ENCODE measurements around the gene VCAN.
"Not testable (repeated sequence)": the region's sequence is repeated elsewhere in the genome, so short reads cannot be mapped to it uniquely, and the experiment has no call there.

The VCAN gene

DNA sequence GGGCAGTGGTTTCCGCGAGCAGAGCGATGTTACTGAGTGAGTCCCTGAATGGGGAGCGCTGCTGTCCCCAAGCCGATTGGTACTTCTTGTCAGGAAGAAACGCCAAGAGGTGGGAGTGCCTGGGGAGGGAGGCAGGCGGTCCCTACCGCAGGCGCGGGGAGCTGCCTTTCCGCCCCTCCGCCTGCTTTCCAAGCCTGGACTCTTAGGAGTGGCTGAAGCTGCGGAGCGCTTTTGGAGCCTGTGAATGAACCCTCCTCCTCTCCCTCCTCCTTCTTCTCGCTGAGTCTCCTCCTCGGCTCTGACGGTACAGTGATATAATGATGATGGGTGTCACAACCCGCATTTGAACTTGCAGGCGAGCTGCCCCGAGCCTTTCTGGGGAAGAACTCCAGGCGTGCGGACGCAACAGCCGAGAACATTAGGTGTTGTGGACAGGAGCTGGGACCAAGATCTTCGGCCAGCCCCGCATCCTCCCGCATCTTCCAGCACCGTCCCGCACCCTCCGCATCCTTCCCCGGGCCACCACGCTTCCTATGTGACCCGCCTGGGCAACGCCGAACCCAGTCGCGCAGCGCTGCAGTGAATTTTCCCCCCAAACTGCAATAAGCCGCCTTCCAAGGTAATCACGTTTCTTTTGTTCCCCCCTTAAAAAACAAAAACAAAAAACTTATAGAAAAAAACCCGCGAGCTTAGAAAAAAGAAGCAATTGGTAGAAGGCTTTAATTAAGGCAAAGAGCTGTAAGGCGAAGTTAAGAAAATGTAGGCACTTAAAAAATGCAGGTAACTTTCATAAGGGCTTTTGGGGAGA is at the start of gene VCAN:
TSS of gene VCAN (plus strand) at position 340 of the 808 bp plus-strand sequence. CDS start 11,775 bp downstream, outside the sequence.
- FAIRE-seq: no peak

DNA sequence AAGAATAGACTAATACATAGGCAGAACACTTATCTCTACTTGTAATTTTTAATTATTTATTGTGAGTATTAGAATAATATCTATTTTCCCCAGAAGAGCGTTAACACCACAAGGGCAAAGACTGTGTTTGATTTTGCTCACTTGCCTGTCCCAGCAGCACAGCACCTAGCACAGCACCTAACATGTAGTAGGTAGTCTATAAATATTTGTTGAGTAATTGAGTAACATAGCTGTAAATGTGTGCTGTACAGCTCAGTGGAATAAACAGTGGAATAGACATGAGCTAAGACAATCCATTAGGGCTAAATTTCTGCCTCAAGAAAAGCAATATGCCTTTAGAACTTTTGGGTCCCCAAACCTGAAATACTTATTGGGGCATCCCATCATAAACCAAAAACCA is 49.3 kb upstream of the VCAN start:
- FAIRE-seq: no peak

DNA sequence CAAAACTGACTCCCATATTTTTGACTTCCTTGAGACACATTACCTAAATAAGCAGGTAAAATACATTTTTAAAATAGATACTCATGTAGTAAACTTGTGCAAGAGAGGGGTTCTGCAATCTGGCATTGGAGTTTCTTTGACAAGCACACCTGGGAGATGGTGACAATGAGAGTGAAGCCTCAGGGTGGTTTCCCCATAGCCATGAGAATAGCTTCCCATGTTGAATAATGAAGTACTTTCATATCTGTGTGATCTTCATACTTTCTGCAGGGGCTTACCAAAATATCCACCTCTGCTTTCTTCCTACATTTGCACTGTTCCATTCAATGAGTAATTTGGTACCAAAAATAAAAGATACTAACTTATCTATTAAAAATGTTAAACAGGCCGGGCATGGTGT is 44.7 kb upstream of the VCAN start:
- FAIRE-seq: no peak

GRCh38 chr5:83428126-83428525 is 43.4 kb upstream of the VCAN start:
- FAIRE-seq: no peak

GRCh38 chr5:83428890-83429289 is 42.7 kb upstream of the VCAN start:
- FAIRE-seq: no peak

DNA sequence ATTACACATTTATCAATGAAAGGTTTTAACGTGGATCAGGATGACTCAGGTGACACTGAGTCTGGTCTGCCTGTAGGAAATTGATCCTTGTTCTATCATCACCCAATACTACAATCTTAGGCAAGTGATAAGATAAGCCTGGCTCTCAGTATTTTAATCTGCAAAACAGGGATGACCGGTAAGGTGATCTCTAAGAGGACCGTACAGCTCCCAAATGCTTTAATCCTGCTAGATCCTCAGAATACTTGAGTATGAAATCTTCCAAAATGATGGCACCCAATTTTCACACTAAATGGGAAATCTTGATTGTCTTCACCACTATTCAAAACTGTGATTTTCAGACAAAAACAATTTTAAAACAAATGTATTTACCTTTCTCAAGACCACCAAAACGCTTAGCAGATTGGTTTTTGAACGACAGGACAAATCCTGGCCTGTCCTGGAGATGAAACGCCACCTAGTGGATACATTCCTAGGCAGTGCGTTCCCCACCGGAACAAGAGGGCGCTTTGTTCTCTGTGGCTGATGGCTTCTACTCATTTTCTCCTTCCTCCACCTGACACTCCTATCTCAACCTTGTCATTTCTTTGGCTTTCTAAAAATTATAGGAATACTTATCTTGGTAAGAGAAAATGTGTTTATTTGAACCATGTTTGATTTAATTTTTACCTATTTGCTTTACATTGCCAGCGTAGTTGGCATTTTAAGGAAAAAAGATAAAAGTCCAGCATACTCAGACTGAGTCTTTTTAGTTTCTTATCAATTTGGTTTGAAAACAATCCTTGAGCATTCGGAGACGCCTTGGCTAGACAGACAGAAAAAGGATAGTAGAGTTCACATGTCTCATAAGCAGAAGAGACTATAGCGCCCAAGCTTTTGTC is 41.2 kb upstream of the VCAN start:
- FAIRE-seq: peak; percentile 59

- FAIRE-seq: no peak
Measured at GRCh38 chr5:83433891-83434290, 37.7 kb upstream of the VCAN start.

DNA sequence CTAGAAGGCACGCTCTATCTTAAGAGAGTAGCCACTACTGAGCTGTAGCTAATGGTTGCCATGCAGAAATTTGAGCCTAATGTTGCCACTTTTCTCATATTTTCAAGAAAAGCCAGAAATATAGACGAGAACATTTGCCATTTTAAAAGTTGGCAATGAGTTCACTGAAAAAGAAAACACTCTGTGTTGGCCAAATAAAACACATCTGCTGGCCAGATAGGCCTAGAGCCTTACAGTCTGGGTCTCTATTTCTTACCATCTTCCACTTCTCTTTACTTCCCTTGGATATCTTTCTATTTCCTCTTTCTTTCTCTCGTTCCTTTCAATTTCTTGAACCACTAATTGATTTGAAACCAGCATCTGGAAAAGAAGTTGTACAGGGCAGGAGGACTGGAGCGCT is 36.6 kb upstream of the VCAN start:
- FAIRE-seq: no peak

- no peak for FAIRE-seq
Measured at GRCh38 chr5:83436276-83436675, 35.3 kb upstream of the VCAN start.

- not testable (repeated sequence) for FAIRE-seq
Measured at GRCh38 chr5:83437697-83438096, 33.8 kb upstream of the VCAN start.

GRCh38 chr5:83440826-83441225 is 30.7 kb upstream of the VCAN start:
- no peak for FAIRE-seq

DNA sequence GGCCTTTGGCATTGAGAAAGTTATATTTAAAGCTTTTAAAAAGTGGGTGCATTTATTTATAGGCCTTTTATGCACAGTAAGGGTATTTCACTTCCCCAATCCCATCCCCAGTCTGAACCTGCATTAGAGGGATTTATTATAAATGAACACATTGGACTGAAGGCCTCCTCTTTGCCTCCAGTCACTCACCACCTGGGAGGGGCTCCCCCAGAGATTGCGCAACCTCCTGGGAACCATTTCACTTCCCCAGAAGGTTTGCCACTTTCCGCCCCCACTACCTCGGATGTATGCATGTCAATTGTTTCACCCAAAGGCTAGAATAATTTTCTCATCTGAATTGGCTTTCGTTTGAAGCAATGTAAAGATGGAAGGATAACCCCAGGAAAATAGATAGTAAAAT is 29.8 kb upstream of the VCAN start:
- FAIRE-seq: no peak

DNA sequence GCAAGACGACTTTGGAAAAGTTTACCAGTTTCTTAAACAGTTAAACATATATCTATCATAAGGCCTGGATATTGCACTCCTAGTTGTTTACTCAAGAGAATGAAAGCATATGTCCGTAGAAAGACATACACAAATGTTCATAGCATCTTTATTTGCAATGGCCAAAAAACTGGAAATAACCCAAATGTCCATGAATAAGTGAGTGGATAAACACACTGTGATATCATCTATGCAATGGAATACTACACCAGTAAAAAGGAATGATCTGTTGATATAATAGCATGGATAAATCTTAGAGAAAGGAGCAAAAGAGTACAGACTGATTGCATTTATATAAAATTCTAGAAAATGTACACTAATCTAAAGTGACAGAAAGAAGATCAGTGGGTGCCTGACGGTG is 28.0 kb upstream of the VCAN start:
- no peak for FAIRE-seq

DNA sequence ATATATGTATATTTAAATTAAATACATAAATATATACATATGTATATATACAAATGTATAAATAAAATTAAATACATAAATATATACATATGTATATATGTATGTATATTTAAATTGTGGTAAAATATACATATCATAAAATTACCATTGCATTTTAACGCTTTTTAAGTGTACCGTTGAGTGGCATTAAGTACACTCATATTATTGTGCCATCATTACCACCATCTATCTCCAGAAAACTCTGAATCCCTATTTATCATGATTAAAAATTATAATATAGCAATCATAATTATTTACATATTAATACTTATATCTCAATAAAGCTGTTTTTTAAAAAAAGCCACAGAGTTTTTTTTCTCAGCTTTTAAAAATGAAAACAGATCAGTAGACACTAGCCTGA is 27.1 kb upstream of the VCAN start:
- no peak for FAIRE-seq

DNA sequence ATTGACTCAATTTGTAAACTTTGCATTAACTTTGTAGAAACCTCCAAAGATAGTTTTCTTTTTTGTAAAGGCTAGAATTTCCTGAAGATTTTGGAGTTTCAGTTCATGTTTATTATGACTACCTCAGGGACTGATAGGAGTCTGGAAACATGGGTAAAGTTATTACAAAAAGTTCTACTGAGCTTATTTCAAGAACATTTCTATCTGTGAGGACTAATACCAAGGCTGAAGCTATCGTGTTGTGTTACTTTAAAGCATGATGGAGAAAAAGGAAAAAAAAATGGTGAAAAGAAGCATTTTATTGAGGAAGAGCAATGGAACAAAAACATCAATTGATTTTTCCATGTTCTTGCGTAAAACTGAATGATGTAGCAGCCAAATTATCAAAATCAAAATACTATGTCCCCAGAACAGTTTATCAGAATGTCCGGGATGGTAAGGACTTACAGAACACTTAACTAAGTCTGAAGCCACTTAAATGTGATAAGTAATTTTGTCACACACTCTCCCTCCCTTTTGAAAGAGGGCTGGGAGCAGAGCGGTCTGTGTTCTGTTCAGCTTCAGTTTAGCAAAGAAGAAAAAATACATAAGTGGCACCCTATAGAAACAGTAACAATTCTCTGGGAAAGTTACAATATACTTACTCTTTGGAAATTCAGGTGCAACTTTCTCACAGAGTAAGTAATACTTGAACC is 25.1 kb upstream of the VCAN start:
- FAIRE-seq: no peak

DNA sequence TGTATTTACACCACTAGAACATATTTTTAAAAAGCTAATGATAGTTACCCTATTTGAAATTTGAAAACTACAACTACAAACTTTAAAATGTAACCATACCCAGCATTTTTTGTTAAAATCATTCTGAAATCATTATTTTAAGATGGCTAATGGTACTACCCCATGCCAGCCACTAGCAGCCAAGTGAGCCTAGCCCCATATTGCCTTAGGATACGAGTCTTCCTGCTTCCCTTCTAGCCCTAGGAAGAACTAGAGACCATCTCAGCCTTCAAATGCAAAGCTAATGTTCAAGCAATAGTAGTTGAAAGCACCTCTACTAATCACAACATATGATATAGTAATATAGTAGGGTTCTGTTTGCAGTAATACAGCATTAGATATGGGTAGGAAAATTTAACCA is 24.0 kb upstream of the VCAN start:
- no peak for FAIRE-seq

DNA sequence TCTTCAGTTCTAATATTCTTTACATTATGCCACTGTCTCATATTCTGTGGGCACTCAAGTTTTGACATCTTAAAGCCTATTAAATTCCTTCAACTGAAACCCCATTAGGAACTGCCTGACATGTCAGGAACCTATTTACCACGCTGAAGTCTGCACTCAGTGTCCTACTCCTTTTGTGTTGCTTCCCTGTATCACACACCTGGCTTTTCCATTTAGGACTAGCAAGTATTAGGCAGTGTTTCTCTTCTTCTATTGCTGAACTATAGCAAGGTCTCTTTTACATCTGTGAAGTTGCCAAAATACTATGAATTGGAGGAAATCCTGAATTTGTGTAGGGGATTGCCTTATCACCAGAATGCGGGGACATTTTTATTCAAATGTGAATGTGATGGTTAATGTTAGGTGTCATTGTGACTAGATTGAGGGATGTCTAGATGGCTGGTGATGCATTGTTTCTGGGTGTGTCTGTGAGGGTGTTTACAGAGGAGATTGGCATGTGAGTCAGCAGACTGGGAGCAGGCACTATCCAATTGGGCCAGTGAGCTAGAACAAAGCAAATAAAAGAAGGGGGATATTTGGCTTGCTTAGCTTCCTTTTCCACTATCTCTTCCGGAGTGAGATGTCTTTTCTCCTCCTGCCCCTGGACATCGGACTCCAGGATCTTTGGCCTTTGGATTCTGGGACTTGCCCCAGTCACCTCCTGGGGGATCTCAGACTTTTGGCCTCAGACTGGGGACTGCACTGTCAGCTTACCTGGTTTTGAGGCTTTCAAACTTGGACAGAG is 21.2 kb upstream of the VCAN start:
- no peak for FAIRE-seq

DNA sequence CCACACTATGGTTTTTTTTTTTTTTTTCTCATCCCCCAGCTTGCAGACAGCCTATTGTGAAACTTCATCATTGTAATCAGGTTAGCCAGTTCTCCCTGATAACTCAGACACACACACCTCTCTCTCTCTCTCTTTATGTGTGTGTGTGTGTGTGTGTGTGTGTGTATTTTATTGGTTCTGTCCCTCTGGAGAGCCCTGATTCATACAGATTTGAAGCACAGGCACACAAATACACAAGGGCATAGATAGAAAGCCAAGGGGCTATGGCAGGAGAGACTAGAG is 20.6 kb upstream of the VCAN start:
- FAIRE-seq: no peak

DNA sequence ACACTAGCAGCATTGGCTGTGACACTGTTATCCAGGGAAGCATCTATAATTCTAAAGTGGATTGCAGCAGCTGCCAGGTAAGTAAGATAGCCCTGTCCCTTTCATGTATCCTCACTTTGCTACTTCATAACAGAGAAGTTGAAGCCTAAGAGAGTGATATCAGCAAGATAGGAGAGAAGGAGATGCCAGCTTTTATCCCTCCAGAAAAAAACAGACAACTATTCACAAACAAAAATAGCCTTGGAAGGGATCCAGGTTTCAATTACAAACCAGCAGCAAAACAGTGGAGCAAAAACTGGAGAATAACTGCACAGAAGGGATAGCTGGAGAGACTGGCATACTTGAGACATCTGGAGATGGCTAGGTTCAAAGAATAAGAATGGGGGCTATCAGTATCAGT is 19.6 kb upstream of the VCAN start:
- no peak for FAIRE-seq

- FAIRE-seq: no peak
Measured at GRCh38 chr5:83453937-83454336, 17.6 kb upstream of the VCAN start.

DNA sequence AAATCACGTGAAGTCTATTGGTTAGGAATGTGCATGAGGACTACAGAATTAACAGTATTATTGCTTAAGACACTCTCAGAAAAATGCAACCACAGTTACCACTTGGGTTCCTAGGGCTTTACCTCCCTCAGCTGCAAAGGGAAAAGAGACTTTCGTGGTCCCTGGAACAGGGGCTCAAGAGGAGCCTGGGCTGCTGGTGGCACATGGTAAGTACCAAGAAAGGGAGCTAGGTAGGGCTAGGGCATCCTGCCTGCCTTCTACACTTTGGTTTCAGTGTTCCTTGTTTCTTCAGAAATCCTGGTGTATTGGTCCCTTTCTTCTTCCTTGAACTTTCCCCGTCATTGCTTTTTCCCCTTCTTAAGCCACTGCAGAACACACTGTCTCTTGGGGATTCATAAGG is 7.3 kb upstream of the VCAN start:
- FAIRE-seq: no peak

DNA sequence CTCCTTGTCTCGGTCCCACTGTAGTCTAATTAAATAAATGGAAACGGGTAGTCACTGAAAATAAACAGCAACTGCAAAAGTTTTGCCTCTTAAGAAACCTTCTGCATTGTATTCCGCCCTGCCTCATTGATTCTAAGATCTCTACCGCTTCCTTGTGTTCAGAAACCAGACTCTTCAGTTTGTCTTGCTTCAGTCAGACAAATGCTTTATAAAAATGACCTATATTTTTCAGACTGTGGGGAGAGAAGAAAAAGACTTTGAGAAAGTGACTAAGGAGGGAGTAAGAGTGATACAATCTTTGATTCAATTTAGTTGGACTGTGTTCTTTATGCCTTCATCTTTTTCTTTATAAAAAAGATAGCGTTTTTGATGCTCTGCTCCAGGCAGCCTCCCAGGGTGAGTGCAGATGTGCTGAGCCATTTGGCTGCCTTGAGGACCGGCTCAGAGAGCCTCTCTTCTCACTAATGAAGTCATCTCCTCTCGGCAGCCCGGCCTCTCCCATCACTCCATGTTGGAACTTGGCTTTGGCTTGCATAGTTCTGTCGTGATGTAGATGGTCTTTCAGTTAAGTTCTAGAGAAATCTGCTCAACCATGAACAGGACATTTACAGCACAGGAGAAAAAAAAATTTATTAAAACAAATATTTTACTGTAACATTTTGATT is 4.0 kb upstream of the VCAN start:
- no peak for FAIRE-seq
